Myocyte (in vitro differentiated cells): ENCODE results near the gene HNRNPA1L2. TPM values are rescaled to one million over a fixed set of nuclear protein-coding genes. Genes with fewer than 3 reads are reported as not detected.
A peak's percentile ranks its signal among the peaks of the same experiment; 100 is the strongest.
"Not testable (repeated sequence)": the region's sequence is repeated elsewhere in the genome, so short reads cannot be mapped to it uniquely, and the experiment has no call there.

Experiments
- DNase-seq: peaks from one replicate; pipeline ENCODE4 v3.0.0-alpha.2; 2012; ENCODE audit warnings: low read depth
- polyA plus RNA-seq: library from polyadenylated mRNA; unstranded; fragments of >200 nt; gene quantifications from one replicate; pipeline ENCODE4 v1.2.1, GENCODE V29; 2012; ENCODE audit warnings: missing spikeins
- total RNA-seq: library from RNA; depleted of rRNA; stranded (reverse); fragments of >200 nt; gene quantifications from 2 replicates; pipeline ENCODE4 v1.2.3, GENCODE V29; 2014

Gene HNRNPA1L2
- 2.4 and 3.6 TPM in 2 replicates for total RNA-seq
- polyA plus RNA-seq: 7.2 TPM

DNA sequence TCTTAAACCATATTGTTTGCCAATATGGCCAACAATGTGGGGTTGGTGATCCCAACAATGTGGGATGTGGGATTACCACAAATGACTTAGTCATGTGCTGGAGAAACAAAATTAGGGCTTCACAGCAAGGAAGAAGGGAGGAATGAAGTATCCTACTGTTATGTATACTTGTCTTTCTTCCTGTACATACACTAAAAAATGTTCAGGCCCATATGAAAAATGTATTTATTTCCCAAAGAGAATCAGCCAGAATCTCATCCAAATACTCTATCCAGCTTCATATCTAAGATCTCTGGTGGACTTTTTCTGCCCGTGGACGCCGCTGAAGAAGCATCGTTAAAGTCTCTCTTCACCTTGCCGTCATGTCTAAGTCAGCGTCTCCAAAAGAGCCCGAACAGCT, at the start of gene HNRNPA1L2:
Gene HNRNPA1L2, plus strand, starts transcription at position 301 of the 400 bp plus-strand sequence. Its CDS starts 62 bp downstream, at position 363.
- DNase-seq: no peak

DNA sequence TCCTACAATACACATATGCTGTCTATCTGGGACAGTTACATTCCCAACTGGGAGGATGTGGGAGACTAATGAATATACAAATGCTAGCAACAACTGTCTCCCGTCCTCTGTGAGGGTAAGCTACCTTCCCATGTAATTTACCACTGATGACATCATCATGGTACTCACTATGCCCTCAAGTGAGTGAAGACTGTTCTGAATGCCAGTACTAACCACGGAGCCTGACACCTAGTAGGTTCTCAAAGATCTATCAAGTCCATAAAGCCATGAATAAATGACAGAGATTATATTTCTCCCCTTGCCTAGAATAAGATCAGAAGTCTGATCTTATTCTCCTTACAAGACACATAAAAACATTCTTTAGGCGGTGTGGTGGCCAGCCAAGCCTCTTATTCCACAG, 49.1 kb upstream of the HNRNPA1L2 start:
- not testable (repeated sequence) for DNase-seq

- DNase-seq: not testable (repeated sequence)
These were observed 48.4 kb upstream of the HNRNPA1L2 start for GRCh38 chr13:52593812-52594211.

DNA sequence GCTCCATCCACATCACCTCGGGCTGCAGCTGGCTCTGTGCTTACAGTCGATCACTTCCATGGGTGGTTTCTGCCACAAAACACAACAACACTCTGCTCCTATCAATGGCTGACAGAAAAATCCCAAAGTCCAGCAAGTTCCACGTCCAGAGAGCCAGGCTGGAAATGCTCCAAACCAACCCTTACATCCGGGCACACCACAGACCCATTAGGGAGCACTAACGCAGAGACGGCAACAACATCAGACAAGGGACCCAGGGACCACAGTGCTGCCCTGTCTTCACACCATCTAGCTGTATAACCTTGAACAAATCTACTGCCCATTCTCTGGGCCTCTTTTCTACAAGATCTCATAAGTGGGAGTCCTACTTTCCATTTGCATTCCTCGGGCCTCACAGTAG, 47.9 kb upstream of the HNRNPA1L2 start:
- DNase-seq: not testable (repeated sequence)

- DNase-seq: no peak
These were observed 44.6 kb upstream of the HNRNPA1L2 start for GRCh38 chr13:52597676-52598075.

- peak; percentile 50 for DNase-seq
These were observed 43.0 kb upstream of the HNRNPA1L2 start for GRCh38 chr13:52599037-52599847.

- DNase-seq: peak; percentile 45
These were observed 42.2 kb upstream of the HNRNPA1L2 start for GRCh38 chr13:52599848-52600603.

GRCh38 chr13:52600666-52601065, 41.6 kb upstream of the HNRNPA1L2 start:
- DNase-seq: peak; percentile 17

GRCh38 chr13:52603316-52603715, 38.9 kb upstream of the HNRNPA1L2 start:
- DNase-seq: not testable (repeated sequence)

DNA sequence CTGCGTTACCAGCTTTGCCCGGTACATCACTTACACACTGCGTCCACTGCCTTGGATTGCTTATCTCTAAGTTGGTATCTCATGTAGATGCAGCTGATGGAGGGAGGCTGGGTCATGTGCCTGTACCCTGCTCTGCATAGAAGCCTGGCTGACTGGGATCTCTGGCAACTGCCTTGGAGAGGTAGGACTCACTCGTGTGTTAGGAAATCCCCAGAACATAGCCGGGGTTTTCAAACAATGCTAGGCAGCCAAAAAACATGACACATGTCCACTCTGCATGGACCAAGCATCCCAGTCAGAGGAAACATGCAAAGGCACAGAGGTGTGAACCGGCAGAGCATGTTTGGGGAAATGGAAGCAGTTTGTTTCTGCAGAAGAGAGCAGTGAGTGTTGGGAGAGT, 36.1 kb upstream of the HNRNPA1L2 start:
- not testable (repeated sequence) for DNase-seq

GRCh38 chr13:52606795-52607194, 35.4 kb upstream of the HNRNPA1L2 start:
- DNase-seq: not testable (repeated sequence)

- DNase-seq: not testable (repeated sequence)
These were observed 34.0 kb upstream of the HNRNPA1L2 start for GRCh38 chr13:52608184-52608583.

- peak; percentile 65 for DNase-seq
These were observed 33.1 kb upstream of the HNRNPA1L2 start for GRCh38 chr13:52609013-52609606.

- DNase-seq: not testable (repeated sequence)
These were observed 32.1 kb upstream of the HNRNPA1L2 start for GRCh38 chr13:52610158-52610557.

DNA sequence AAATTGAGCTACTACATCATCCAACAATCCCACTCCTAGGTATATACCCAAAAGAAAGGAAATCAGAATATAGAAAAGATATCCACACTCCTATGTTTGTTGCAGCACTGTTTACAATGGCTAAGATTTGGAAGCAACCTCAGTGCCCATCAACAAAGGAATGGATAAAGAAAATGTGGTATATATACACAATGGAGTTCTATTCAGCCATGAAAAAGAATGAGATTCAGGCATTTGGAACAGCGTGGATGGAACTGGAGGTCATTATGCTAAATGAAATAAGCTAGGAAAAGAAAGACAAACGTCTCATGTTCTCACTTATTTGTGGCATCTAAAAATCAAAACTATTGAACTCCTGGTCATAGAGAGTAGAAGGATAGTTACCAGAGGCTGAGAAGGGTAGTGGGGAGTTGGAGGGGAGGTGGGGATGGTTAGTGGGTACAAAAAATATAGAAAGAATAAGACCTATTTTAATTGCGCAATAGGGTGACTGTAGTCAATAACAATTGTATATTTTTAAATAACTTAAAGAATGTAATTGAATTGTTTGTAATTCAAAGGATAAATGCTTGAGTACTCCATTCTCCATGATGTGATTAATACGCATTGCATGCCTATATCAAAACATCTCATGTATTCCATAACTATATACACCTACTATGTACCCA, 27.0 kb upstream of the HNRNPA1L2 start:
- DNase-seq: no peak

- peak; percentile 9 for DNase-seq
These were observed 26.4 kb upstream of the HNRNPA1L2 start for GRCh38 chr13:52615812-52616211.

GRCh38 chr13:52617070-52618060, 24.9 kb upstream of the HNRNPA1L2 start:
- peak; percentile 88 for DNase-seq

GRCh38 chr13:52631083-52631690, 11.0 kb upstream of the HNRNPA1L2 start:
- DNase-seq: not testable (repeated sequence)

DNA sequence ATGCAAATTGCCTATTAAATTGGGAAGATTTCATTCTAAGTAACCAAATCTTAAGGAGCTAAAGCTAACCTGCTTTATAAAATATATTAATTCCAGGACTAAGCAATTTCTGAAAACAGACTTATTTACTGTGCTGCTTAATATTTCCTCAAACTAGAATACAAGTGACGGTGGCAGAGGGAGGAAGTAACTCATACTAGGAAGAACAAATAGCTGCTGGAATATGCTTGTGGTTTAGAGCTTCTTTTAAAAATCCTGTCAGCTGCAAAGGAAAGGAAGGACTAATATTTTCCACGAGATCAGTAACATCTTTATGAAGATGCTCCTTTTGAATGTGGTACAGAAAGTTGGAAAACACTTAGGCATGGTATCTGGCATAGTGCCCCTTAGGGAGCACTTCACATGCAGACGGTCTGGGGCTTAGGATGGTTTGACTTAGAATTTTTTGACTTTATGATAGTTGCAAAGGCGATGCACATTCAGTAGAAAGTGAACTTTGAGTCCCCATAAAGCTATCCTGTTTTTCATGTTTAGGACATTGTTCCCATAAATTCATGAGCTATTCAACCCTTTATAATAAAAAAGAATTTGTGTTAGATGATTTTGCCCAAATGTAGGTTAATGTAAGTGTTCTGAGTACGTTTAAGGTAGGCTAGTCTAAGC, 3.4 kb upstream of the HNRNPA1L2 start:
- DNase-seq: no peak
